AG20443 (cell line): Measurements from ENCODE around the gene ARHGAP18.
"Not testable (repeated sequence)": the region's sequence is repeated elsewhere in the genome, so short reads cannot be mapped to it uniquely, and the experiment has no call there.

Source experiments
- DNase-seq: peaks from one replicate; pipeline ENCODE4 v3.0.0; 2012; ENCODE audit warnings: low spot score, mixed read lengths

Gene ARHGAP18

GRCh38 chr6:129576456-129576855 lies 133.5 kb downstream of the ARHGAP18 start:
- DNase-seq = no peak

DNA sequence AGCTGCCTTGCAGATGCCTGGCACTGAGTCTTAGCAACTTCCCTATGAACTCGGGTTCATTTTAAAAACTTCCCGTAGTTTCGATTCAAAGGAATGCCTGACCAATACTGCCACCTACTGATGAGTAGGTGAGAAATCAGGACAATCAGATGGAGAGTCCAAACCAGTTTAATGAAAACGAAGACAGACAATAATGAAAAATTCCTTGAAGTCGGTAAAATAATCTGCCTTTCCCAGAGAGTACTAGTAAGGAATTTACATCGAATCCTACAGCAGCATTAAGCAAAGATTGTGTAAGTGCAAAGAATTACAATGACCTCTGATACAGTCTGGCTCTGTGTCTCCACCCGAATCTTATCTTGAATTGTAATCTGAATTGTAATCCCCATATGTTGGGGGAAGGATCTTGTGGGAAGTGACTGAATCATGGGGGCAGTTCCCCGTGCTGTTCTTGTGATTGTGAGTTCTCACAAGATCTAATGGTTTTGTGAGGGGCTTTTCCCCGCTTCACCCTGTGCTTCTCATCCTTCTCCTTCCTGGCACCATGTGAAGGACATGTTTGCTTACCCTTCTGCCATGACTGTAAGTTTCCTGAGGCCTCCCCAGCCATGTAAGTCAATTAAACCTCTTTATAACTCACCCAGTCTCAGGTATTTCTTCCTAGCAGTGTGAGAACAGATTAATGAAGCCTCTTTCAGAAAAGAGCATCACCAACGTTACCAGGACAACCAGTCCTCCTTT lies 134.4 kb downstream of the ARHGAP18 start:
- peak; percentile 62 for DNase-seq

- DNase-seq = not testable (repeated sequence)
These were observed 135.4 kb downstream of the ARHGAP18 start for GRCh38 chr6:129574605-129575004.

DNA sequence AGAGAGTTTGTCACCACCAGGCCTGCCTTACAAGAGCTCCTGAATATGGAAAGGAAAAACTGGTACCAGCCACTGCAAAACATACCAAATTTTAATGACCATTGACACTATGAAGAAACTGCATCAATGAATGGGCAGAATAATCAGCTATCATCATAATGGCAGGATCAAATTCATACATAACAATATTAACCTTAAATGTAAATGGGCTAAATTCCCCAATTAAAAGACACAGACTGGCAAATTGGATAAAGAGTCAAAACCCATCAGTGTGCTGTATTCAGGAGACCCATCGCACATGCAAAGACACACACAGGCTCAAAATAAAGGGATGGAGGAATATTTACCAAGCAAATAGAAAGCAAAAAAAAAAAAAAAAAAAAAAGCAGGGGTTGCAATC lies 139.0 kb downstream of the ARHGAP18 start:
- DNase-seq = not testable (repeated sequence)

DNA sequence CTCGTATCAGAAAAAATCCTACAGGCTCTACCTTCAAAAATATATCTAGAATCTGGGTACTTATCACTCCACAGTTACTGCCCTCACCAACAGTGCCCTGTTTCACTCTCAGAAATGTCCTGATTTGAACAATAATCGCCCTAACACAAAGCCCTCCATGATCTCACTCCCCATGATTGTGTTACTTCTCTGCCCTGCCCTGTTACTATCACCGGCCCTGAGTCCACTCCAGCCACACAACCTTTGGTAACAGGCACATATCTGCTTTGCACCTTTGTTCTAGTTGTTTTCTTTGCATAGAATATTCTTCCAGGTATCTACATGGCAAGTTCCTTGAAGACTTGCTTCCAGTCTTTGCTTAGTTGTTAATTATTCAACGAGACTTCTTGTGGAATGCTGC lies 142.0 kb downstream of the ARHGAP18 start:
- no peak for DNase-seq

DNA sequence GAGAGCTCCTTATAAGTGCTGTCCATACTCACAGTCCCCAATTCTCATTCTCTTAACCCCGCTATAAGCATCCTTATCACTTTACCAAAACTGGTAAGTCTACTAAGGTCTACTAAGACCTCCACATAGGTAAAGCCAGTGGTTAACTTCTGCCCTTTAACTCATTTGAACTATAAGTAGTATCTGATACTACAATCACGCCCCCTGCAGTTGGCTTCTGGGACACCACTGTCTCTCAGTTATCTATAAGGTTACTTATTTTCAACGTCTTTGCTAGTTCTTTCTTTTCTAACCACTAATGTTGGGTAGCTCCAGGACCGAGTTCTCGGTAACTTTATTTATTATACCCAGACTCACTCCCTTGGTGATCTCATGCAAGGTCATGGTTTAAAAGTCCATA lies 142.6 kb downstream of the ARHGAP18 start:
- no peak for DNase-seq

- no peak for DNase-seq
These were observed 144.2 kb downstream of the ARHGAP18 start for GRCh38 chr6:129565811-129566210.

DNA sequence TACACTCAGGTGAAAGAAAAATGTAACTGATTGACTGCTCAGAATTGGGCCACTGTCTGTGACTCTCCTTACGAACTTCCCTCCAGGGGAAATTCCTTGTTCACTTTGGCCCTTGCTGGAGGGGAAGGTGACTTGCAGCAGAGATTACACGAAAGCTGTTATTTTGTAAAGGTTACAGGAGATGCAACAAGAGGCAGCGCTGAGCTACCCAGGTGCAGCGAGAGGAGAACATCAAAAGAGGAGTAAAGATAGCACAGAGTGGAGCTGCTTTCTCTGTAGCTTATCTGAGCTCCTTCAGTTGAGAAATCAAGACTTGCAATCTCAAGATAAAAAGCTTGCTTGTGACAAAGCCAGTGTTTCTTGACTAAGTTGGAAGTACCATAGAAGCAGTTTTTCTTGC lies 144.6 kb downstream of the ARHGAP18 start:
- no peak for DNase-seq

DNA sequence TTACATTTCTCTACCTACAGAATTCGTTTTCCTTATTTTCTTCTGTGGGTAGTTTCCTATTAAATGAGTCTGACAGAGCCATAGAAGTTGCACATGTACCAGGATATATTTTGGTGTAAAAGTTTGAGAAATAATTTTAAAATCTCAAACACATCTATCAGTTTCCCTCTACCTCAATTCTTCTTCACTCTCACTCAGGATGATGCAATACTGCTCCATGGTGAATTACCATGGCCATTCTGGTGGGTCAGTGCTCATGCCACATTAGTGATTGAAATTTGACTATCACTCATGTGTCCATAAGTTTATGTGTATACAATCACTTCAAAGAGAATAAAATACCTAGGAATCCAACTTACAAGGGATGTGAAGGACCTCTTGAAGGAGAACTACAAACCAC lies 151.7 kb downstream of the ARHGAP18 start:
- DNase-seq = no peak

DNA sequence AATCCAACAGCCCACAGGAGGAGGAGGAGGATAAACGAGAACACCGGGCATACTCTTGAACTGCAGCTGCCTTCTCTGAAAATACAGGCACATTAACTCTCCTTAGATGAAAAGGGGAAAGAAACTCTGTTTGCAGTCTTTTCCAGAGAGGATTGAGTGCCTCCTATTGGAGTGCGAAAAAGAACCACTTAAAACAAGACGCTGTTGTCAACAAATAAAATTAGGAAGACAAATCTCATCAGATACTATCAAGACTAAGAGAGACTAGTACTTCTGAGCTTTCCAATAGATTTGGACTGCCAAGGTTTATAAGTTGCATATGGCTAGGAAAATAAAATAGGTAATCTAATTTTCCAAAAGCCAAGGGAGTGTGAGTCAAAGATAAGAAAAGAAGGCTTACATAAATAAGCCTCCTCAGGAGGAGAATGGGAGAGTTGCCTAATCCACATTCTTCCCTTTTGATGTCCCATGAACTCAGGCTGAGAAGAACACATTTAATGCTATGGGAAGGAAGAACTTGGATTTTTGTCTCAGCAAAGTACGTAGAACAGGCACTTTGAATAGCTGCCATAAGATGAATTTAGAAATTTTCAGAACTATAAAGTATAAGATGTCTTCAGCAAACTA lies 154.7 kb downstream of the ARHGAP18 start:
- no peak for DNase-seq

DNA sequence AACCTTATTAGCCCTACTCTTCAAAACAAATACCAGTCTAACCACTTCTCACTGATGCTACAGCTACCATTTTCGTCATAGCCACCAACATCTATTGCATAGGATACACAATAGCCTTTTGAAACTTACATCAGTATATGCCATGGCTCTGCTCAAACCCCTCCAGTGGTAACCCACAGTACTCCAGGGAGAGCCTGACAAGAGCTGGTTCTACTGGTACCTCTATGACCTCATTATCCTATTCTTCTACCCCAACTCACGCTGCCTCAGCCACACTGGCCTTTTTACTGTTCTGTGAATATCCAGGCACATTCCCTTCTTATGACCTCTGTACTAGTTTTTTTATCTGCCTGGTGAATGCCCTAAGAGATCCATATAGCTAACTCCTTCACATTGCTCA lies 157.6 kb downstream of the ARHGAP18 start:
- DNase-seq = no peak

- DNase-seq = no peak
These were observed 158.5 kb downstream of the ARHGAP18 start for GRCh38 chr6:129551486-129551885.

DNA sequence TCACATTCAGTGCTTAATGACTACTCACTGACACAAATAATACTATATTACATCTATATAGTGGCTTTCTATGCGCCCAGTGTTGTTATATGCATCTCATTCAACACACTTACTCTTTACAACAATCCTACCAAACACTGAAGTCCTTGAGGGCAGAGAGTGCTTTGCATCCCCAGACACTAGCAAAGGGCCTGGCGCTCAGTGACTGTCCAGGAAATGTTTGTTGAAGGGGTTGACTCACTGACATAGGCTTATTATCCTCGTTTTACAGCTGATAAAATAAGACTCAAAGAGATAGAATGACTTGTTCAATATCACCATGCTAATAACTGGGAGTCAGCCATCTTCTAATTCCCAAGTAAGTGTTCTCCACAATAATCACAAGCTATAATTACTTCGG lies 163.3 kb downstream of the ARHGAP18 start:
- DNase-seq = no peak

DNA sequence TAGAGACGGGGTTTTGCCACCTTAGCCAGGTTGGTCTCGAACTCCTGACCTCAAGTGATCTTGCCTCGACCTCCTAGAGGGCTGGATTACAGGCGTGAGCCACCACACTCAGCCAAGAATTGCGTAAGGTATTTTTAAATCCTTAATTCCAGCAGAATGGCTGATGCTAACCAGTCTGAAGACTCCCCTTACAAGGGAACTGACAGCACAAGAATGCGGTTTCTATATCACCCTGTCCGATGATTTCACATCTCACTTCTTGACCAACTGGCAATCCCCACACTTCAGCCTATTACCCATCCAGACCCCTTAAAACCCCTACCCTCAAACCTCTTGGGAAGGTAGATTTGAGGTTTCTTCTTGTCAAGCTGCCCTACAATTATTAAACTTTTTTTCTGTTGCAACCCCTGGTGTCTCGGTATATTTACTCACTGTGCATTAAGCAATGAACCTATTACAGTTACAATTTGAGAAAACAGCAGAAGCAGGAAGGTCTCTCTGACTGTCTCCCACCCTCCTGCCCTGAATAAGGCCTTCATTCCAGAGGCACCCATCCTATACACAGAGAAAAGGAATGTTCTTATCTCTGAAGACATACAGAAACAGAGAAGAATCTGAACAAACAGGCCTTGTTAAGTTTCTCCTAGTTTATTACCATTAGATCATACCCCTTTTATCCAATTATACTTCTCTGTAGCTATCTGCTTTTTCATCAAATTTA lies 164.9 kb downstream of the ARHGAP18 start:
- no peak for DNase-seq

- no peak for DNase-seq
These were observed 166.0 kb downstream of the ARHGAP18 start for GRCh38 chr6:129543981-129544380.

DNA sequence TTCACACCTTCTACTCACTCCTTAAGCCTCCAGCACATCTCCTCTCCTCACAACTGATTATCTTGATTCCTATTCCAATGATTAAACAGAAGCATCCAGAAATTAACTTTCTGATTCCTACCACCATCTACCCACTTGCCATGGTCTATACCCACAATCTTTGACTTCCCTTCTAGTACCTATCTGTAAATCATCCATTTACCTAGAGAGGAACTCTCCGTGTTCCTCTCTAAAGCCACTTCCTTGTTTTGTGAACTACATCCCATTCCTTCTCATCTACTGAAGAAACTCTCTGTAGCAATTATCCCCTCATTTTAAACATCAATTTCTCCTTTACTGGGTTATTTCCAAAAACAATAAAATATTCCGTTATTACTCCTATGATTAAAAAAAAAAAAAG lies 167.3 kb downstream of the ARHGAP18 start:
- DNase-seq = no peak

DNA sequence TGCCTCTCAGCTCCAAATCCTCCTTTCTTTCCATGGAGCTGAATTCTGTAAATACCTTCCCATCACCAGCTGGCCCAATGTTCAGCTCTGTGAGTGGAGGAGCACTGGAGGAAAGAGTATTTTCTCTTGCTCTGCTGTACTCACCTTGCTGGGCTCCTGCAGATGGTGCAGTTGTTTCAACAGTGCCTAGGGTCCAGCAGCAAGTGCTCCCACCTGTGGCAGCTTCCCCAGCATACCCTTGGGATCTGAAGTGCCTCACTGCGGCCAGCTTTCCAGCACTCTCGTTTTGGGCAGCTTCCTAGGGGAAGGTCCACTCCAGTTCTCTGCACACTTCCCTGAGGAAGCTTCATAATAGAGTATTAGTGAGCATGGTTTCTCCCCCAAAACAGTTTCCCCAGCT lies 170.9 kb downstream of the ARHGAP18 start:
- no peak for DNase-seq

DNA sequence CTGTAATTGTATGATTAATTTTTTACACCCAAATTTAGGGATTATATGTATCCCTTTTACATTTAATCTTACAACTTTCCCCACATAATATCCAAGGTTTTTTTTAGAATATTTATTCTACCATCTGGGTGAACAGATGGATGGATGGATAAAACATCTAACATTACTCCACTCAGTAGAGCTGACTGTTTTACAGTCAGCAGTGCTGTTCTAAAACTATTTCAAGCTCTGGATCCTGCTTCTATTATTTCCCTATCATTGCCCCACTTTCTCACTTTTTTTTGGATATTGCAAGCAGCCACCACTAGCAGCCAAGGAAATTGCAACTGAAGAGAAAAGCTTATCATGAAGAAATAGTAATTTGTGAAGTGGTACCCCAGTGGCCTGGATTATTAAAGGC lies 173.7 kb downstream of the ARHGAP18 start:
- no peak for DNase-seq

DNA sequence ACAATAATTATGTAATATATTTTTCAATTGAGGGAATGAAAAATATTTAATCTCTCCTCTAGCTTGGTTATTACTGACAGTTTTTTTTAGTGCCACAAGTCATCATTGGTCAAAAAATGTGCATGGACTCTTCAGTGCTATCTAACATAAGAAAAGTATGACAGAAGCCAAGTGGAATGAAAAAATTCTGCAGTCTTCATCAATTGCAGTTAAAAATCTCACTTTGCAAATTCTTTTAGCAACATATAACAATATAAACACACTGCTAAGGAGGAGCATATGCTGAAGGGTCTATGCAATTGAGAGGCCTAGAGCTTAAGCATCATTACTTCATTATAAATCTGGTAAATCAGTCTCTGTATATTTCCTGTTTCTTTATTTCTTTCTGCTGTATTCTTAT lies 175.1 kb downstream of the ARHGAP18 start:
- DNase-seq = no peak
